PFSK-1 (cell line): Measurements from ENCODE around the gene PCSK4.

Source experiments
- POLR2AphosphoS5 ChIP-seq: IDR thresholded peaks from 2 replicates; pipeline ENCODE4 v1.6.1; 2012; ENCODE audit warnings: low read depth, mild to moderate bottlenecking, control low read depth, low read length, moderate library complexity
- SIN3A ChIP-seq: IDR thresholded peaks from 2 replicates; pipeline ENCODE4 v1.6.1; 2012; ENCODE audit warnings: mild to moderate bottlenecking, low read length, moderate library complexity, borderline replicate concordance; ENCODE audit not compliant: insufficient read depth

- TF ChIP-seq SIN3A: no peak
- TF ChIP-seq POLR2AphosphoS5: no peak
Measured at GRCh38 chr19:1434040-1434366, 56.1 kb downstream of the PCSK4 start.
